Measurements from ENCODE around the gene KCNJ12.
"Not testable (repeated sequence)": the region's sequence is repeated elsewhere in the genome, so short reads cannot be mapped to it uniquely, and the experiment has no call there.

- not testable (repeated sequence) for TF ChIP-seq KLF16, ZBTB48, ZNF114, FEZF1 (tag by site-specific recombination; IDR thresholded peaks at IDR 0.05)
- TF ChIP-seq, protein P1, sequence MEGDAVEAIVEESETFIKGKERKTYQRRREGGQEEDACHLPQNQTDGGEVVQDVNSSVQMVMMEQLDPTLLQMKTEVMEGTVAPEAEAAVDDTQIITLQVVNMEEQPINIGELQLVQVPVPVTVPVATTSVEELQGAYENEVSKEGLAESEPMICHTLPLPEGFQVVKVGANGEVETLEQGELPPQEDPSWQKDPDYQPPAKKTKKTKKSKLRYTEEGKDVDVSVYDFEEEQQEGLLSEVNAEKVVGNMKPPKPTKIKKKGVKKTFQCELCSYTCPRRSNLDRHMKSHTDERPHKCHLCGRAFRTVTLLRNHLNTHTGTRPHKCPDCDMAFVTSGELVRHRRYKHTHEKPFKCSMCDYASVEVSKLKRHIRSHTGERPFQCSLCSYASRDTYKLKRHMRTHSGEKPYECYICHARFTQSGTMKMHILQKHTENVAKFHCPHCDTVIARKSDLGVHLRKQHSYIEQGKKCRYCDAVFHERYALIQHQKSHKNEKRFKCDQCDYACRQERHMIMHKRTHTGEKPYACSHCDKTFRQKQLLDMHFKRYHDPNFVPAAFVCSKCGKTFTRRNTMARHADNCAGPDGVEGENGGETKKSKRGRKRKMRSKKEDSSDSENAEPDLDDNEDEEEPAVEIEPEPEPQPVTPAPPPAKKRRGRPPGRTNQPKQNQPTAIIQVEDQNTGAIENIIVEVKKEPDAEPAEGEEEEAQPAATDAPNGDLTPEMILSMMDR (tag by site-specific recombination; IDR thresholded peaks at IDR 0.05) = not testable (repeated sequence)
Measured at GRCh38 chr17:21341925-21342540, 34.1 kb upstream of the KCNJ12 start.
